Activated B cell treated with CpG ODN at 0.5 μM for 24 hours (primary cell): Measurements from ENCODE around the gene TCP11L2. TPM values are rescaled to one million over a fixed set of nuclear protein-coding genes. Genes with fewer than 3 reads are reported as not detected.

ENCODE experiments used
- ATAC-seq: fragments of 200-7000 bp; cut with Tn5 transposase; one replicate; pipeline ENCODE4 v1.10.0; 2021; ENCODE audit warnings: low read depth, mild to moderate bottlenecking, moderate library complexity
- CTCF ChIA-PET: fragments of 350-600 bp; sonication (Branson Sonifier 250); formaldehyde crosslinking; loops from one replicate; lab custom pipeline; 2021; ENCODE audit warnings: antibody characterized with exemption; lab: Charles Lee
- POLR2A ChIA-PET: fragments of 350-600 bp; sonication (Branson Sonifier 250); formaldehyde crosslinking; loops from one replicate; lab custom pipeline; 2021; ENCODE audit warnings: antibody characterized with exemption; lab: Charles Lee
- DNase-seq: peaks from one replicate; pipeline ENCODE4 v3.0.0; 2022
- H3K27ac Mint-ChIP-seq: one replicate; pipeline ENCODE4 v1.8.0; 2020; ENCODE audit warnings: mixed read lengths
- H3K27me3 Mint-ChIP-seq: one replicate; pipeline ENCODE4 v1.8.0; 2021; ENCODE audit warnings: mixed read lengths
- H3K36me3 Mint-ChIP-seq: one replicate; pipeline ENCODE4 v1.8.0; 2021; ENCODE audit warnings: low read depth, mixed read lengths
- H3K4me1 Mint-ChIP-seq: one replicate; pipeline ENCODE4 v1.8.0; 2021; ENCODE audit warnings: mixed read lengths
- H3K4me3 Mint-ChIP-seq: one replicate; pipeline ENCODE4 v1.8.0; 2020; ENCODE audit warnings: mild to moderate bottlenecking, mixed read lengths
- H3K9me3 Mint-ChIP-seq: one replicate; pipeline ENCODE4 v1.8.0; 2020; ENCODE audit warnings: mixed read lengths
- intact Hi-C: fragments of 100-400 bp; cut with micrococcal nuclease; formaldehyde crosslinking; loops from one replicate; pipeline ENCODE4 v1.15.1; 2024
- total RNA-seq: library from RNA; stranded (reverse); gene quantifications from 2 replicates; pipeline ENCODE4 v1.2.3, GENCODE V29; 2022
- TF ChIP-seq, protein P1 (sequence below): fragments of 200-600 bp; IDR thresholded peaks from one replicate; pipeline ENCODE4 v1.8.0; 2022; ENCODE audit warnings: antibody characterized with exemption, mild to moderate bottlenecking

The TCP11L2 gene
- total RNA-seq, 1 donor from 2014 or later, result 52.5 TPM

DNA sequence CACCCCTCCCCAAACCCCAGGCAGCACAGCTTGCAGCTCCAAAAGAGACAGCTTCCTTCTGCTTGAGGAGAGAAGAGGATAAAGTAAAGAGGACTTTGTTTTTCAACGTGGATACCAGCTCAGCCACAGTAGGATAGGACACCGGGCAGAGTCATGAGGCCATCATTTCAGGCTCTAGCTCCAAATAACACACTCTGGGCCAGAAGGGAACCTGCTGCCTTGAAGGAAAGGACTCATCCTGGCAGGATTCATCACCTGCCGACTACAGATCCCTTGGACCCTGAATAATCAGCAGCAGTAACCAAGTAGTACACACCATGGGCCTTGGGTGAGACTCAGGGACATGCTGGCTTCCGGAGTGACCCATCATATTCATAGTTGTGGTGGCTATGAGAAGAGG is 44.3 kb upstream of the TCP11L2 start:
- peaks cover 4% of the 10 kb centered on the region for H3K4me1 Mint-ChIP-seq
- intact Hi-C loops, result no loop called here
- peaks cover 2% of the 10 kb centered on the region for H3K9me3 Mint-ChIP-seq
- TF ChIP-seq, protein P1, sequence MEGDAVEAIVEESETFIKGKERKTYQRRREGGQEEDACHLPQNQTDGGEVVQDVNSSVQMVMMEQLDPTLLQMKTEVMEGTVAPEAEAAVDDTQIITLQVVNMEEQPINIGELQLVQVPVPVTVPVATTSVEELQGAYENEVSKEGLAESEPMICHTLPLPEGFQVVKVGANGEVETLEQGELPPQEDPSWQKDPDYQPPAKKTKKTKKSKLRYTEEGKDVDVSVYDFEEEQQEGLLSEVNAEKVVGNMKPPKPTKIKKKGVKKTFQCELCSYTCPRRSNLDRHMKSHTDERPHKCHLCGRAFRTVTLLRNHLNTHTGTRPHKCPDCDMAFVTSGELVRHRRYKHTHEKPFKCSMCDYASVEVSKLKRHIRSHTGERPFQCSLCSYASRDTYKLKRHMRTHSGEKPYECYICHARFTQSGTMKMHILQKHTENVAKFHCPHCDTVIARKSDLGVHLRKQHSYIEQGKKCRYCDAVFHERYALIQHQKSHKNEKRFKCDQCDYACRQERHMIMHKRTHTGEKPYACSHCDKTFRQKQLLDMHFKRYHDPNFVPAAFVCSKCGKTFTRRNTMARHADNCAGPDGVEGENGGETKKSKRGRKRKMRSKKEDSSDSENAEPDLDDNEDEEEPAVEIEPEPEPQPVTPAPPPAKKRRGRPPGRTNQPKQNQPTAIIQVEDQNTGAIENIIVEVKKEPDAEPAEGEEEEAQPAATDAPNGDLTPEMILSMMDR, result no peak
- no peak for DNase-seq
- H3K4me3 Mint-ChIP-seq, result no peak overlapping the region
- ATAC-seq, result no peak
- H3K27me3 Mint-ChIP-seq, result no peaks in the 10 kb centered on the region
- no peak overlapping the region for H3K27ac Mint-ChIP-seq
- ChIA-PET CTCF (interaction anchor here (1.2 kb wide), 1 partner anchor 24 kb away, joined by 3 read pairs; no protein-coding TSS in a partner anchor), POLR2A (no interaction called here)
- H3K36me3 Mint-ChIP-seq, result no peaks in the 10 kb centered on the region

GRCh38 chr12:106258935-106259334 is 43.6 kb upstream of the TCP11L2 start:
- POLR2A ChIA-PET, result no interaction called here
- ATAC-seq (no peak), DNase-seq (no peak)
- H3K27me3 Mint-ChIP-seq, result no peaks in the 10 kb centered on the region
- no peaks in the 10 kb centered on the region for H3K36me3 Mint-ChIP-seq
- peaks cover 4% of the 10 kb centered on the region for H3K4me1 Mint-ChIP-seq
- H3K9me3 Mint-ChIP-seq, result peaks cover 2% of the 10 kb centered on the region
- TF ChIP-seq, protein P1, result no peak
- no peak overlapping the region for H3K4me3 Mint-ChIP-seq
- H3K27ac Mint-ChIP-seq, result no peak overlapping the region
- CTCF ChIA-PET, result interaction anchor here (1.2 kb wide), 1 partner anchor 24 kb away, joined by 3 read pairs; no protein-coding TSS in a partner anchor
- intact Hi-C loops, result loop anchor here (1.0 kb wide), 1 partner anchor 9 kb away; no protein-coding TSS in a partner anchor

DNA sequence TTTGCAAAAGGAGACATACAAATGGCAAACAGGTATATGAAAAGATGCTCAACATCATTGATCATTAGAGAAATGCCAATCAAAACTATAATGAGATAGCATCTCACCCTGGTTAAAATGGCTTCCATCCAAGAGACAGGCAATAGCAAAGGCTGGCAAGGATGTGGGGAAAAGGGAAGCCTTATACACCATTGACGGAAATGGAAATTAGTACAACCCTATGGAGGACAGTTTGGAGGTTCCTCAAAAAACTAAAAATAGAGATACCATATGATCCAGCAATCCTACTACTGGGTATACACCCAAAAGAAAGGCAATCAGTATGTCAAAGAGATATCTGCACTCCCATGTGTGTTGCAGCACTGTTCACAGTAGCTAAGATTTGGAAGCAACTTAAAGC is 37.4 kb upstream of the TCP11L2 start:
- no peak for ATAC-seq
- H3K36me3 Mint-ChIP-seq, result no peaks in the 10 kb centered on the region
- POLR2A ChIA-PET, result no interaction called here
- no peak for DNase-seq
- CTCF ChIA-PET, result interaction anchor here (1.2 kb wide), 1 partner anchor 41 kb away, joined by 4 read pairs; no protein-coding TSS in a partner anchor
- H3K27me3 Mint-ChIP-seq, result no peaks in the 10 kb centered on the region
- no peak overlapping the region for H3K4me3 Mint-ChIP-seq
- H3K4me1 Mint-ChIP-seq, result peaks cover 2% of the 10 kb centered on the region
- TF ChIP-seq, protein P1, result no peak
- H3K9me3 Mint-ChIP-seq, result peaks cover 2% of the 10 kb centered on the region
- H3K27ac Mint-ChIP-seq, result no peak overlapping the region
- intact Hi-C loops, result loop anchor here (2.0 kb wide), 1 partner anchor 16 kb away; the partner anchor contains the start of gene CKAP4

DNA sequence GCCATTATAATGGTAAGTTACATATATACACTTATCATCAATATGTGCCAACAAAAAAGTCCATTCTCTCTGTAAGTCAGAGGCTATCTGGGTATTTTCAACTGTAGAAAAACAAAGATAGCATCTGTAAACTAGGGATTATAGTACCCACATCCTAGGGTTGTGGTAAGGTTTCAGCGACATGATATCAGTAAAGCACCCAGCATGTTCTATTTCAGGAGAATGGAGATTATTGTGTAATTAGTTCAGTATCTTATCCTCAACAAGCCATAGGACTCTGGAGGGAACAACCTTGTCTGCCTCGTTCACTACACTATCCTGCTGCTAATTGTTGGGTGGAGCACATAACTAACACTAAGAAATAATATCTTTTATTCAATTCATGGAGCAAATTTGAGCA is 35.0 kb upstream of the TCP11L2 start:
- Mint-ChIP-seq H3K9me3 (no peaks in the 10 kb centered on the region), H3K27ac (no peak overlapping the region), H3K4me3 (no peak overlapping the region), H3K36me3 (no peaks in the 10 kb centered on the region), H3K4me1 (no peaks in the 10 kb centered on the region), H3K27me3 (no peaks in the 10 kb centered on the region)
- ChIA-PET POLR2A (no interaction called here), CTCF (no interaction called here)
- no peak for ATAC-seq
- DNase-seq, result no peak
- intact Hi-C loops, result no loop called here
- TF ChIP-seq, protein P1, result no peak

- no peak for ATAC-seq
- CTCF ChIA-PET, result interaction anchor here (2.3 kb wide), 1 partner anchor 13 kb away, joined by 10 read pairs; no protein-coding TSS in a partner anchor
- no peak for DNase-seq
- intact Hi-C loops, result no loop called here
- POLR2A ChIA-PET, result interaction anchor here (0.9 kb wide), 1 partner anchor 33 kb away, joined by 3 read pairs; no protein-coding TSS in a partner anchor
- H3K9me3 Mint-ChIP-seq, result no peaks in the 10 kb centered on the region
- no peak overlapping the region for H3K4me3 Mint-ChIP-seq
- H3K36me3 Mint-ChIP-seq, result no peaks in the 10 kb centered on the region
- no peaks in the 10 kb centered on the region for H3K27me3 Mint-ChIP-seq
- H3K27ac Mint-ChIP-seq, result no peak overlapping the region
- peaks cover 8% of the 10 kb centered on the region for H3K4me1 Mint-ChIP-seq
- TF ChIP-seq, protein P1, result no peak
These were observed 33.3 kb upstream of the TCP11L2 start for GRCh38 chr12:106269150-106269771.
